Mucosa of descending colon (tissue), 3 donors: ENCODE measurements around the gene PRXL2B. TPM values are rescaled to one million over a fixed set of nuclear protein-coding genes. Genes with fewer than 3 reads are reported as not detected.

ENCODE experiments used
- ATAC-seq: fragments of 200-7000 bp; cut with Tn5 transposase; one replicate; pipeline ENCODE4 v1.9.1; 2020; ENCODE audit warnings: mild to moderate bottlenecking, moderate library complexity
- DNase-seq, 3 donors: peaks; one replicate each; pipeline ENCODE4 v3.0.0-alpha.2; 2020
- H3K36me3 ChIP-seq: fragments of 200-600 bp; one replicate; pipeline ENCODE4 v1.8.0; 2021; ENCODE audit warnings: low read depth, mild to moderate bottlenecking
- H3K4me1 ChIP-seq: fragments of 200-600 bp; one replicate; pipeline ENCODE4 v1.8.0; 2021; ENCODE audit warnings: low read depth, mild to moderate bottlenecking
- H3K4me3 ChIP-seq: fragments of 200-600 bp; one replicate; pipeline ENCODE4 v1.8.0; 2021; ENCODE audit warnings: mild to moderate bottlenecking
- H3K9me3 ChIP-seq: fragments of 200-600 bp; one replicate; pipeline ENCODE4 v1.8.0; 2021; ENCODE audit warnings: mild to moderate bottlenecking
- intact Hi-C, 2 donors: fragments of 100-400 bp; cut with DNase I in 1 of 2; cut with micrococcal nuclease in 1 of 2; formaldehyde crosslinking; loops; one replicate each; pipeline versions ENCODE4 v1.11.0 to v1.11.1; 2022; cut with DNase I, micrococcal nuclease
- total RNA-seq, 3 donors: library from RNA; stranded (reverse); fragmentation: NEBNext Ultra II Directional in 2 of 3; extraction: Animal tissue kit (Norgen Biotek cat#: 25700) in 2 of 3; gene quantifications; one replicate each; pipeline versions ENCODE4 v1.2.1 to v1.2.4, GENCODE V29; 2021 to 2023
- TF ChIP-seq, protein P1 (sequence below): fragments of 200-600 bp; IDR thresholded peaks from one replicate; pipeline ENCODE4 v1.8.0; 2022; ENCODE audit warnings: antibody characterized with exemption, mild to moderate bottlenecking
- donor health status: DM: no; HTN: no; CAD: no; lungs with moderate emphysema.
- donor health status: DM: no; HTN: no; CAD: no.
- donor health status: DM: no; HTN: yes; CAD: no.

Gene PRXL2B
- total RNA-seq, 3 donors from 2014 or later, result 45.2 to 65.5 (median 48.3) TPM

DNA sequence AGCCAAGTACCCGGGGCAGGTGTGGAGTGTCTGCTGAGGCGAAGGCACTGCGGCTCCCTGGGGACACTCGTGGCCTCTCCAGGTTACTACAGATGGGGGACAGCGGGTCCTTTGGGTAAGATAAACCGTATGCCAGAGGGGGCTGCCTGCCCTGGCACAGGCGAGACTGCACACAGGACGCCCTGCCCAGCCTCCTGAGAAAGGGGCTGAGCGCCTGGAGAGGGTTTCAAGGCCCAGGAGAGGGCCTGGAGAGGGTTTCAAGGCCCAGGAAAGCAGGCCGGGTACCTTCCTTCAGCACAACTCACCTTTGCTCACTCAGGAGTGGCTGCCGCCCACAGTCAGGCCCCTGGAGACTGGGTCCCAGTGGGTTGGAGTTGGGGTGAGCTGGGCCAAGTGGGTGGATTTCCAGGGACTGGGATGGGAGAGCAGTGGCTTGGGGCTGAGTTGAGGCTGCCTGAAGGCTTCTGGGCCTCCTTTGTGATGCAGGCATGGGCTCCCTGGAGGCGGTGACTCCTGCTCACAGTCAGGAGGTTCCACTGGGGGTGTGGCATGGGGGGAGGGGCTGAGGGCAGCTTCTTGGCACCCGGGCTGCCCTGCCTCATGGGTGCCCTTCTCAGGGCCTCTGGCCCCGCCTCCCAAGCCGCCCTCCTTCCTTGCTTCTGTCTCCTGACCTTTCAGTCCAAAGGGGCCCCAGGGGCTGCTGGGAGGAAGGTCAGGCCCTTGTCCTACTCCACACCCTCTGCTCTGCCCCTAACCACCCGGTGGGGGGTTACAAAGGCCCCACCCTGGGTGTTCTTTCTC is 46.2 kb downstream of the PRXL2B start, which contains the start of gene MMEL1:
Gene MMEL1, minus strand, starts transcription at position 456 of the 801 bp plus-strand sequence. CDS start 3,532 bp downstream, outside the sequence.
- intact Hi-C loops, result no loop called here
- peaks cover 16% of the 10 kb centered on the region for H3K4me1 ChIP-seq
- no peaks in the 10 kb centered on the region for H3K36me3 ChIP-seq
- peak; percentile 34 for ATAC-seq
- TF ChIP-seq, protein P1, sequence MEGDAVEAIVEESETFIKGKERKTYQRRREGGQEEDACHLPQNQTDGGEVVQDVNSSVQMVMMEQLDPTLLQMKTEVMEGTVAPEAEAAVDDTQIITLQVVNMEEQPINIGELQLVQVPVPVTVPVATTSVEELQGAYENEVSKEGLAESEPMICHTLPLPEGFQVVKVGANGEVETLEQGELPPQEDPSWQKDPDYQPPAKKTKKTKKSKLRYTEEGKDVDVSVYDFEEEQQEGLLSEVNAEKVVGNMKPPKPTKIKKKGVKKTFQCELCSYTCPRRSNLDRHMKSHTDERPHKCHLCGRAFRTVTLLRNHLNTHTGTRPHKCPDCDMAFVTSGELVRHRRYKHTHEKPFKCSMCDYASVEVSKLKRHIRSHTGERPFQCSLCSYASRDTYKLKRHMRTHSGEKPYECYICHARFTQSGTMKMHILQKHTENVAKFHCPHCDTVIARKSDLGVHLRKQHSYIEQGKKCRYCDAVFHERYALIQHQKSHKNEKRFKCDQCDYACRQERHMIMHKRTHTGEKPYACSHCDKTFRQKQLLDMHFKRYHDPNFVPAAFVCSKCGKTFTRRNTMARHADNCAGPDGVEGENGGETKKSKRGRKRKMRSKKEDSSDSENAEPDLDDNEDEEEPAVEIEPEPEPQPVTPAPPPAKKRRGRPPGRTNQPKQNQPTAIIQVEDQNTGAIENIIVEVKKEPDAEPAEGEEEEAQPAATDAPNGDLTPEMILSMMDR, result no peak
- no peak within 1 kb of the TSS for H3K4me3 ChIP-seq
- DNase-seq, result peak; percentile 57 to 70 (median 61)
- peaks cover 8% of the 10 kb centered on the region for H3K9me3 ChIP-seq

- DNase-seq (no peak), ATAC-seq (no peak)
- TF ChIP-seq, protein P1, result no peak
- intact Hi-C loops, result no loop called here
- Histone ChIP-seq H3K4me3 (no peak overlapping the region), H3K4me1 (peaks cover 16% of the 10 kb centered on the region), H3K36me3 (no peaks in the 10 kb centered on the region), H3K9me3 (peaks cover 8% of the 10 kb centered on the region)
Observed at GRCh38 chr1:2633366-2633935, 46.9 kb downstream of the PRXL2B start.

GRCh38 chr1:2633936-2634491 is 47.4 kb downstream of the PRXL2B start:
- DNase-seq, result no peak
- ATAC-seq, result no peak
- intact Hi-C loops, result no loop called here
- TF ChIP-seq, protein P1, result no peak
- Histone ChIP-seq H3K4me1 (peaks cover 12% of the 10 kb centered on the region), H3K9me3 (peaks cover 8% of the 10 kb centered on the region), H3K4me3 (no peak overlapping the region), H3K36me3 (no peaks in the 10 kb centered on the region)

- DNase-seq (no peak), ATAC-seq (no peak)
- Histone ChIP-seq H3K9me3 (peaks cover 8% of the 10 kb centered on the region), H3K4me3 (no peak overlapping the region), H3K36me3 (no peaks in the 10 kb centered on the region), H3K4me1 (peaks cover 12% of the 10 kb centered on the region)
- TF ChIP-seq, protein P1, result no peak
- intact Hi-C loops, result no loop called here
Observed at GRCh38 chr1:2635361-2636010, 48.9 kb downstream of the PRXL2B start.

DNA sequence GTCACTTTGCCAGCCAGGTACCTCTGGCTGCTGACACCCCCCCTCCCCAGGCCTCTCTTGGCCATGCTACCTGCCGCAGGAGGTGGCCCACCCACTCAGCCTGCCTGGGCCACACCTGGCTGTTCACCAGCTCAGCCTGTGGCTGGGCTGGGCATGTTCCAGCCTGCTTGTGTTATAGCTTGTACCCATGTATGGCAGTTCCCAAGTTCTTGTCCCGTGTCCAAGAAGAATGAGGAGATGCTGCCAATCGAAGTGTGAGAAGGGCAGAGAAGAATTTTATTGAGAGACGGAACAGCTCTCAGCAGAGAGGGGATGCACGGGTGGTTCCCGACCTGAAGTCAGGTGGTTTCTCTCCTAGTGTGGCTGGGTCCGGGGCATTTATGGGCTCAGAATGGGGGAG is 50.2 kb downstream of the PRXL2B start:
- Histone ChIP-seq H3K9me3 (peaks cover 8% of the 10 kb centered on the region), H3K4me3 (no peak overlapping the region), H3K36me3 (no peaks in the 10 kb centered on the region), H3K4me1 (peaks cover 6% of the 10 kb centered on the region)
- no peak for ATAC-seq
- DNase-seq, result no peak
- intact Hi-C loops, result no loop called here
- TF ChIP-seq, protein P1, result no peak
